ENCODE data around the gene RAB3GAP2.
"Not testable (repeated sequence)": the region's sequence is repeated elsewhere in the genome, so short reads cannot be mapped to it uniquely, and the experiment has no call there.

The RAB3GAP2 gene

GRCh38 chr1:220188538-220188937, 83.7 kb downstream of the RAB3GAP2 start:
- DNase-seq, result no peak

- no peak for DNase-seq
These were observed 85.5 kb downstream of the RAB3GAP2 start for GRCh38 chr1:220186752-220187151.

- DNase-seq, result no peak
These were observed 87.7 kb downstream of the RAB3GAP2 start for GRCh38 chr1:220184506-220184905.

GRCh38 chr1:220182656-220183055, 89.6 kb downstream of the RAB3GAP2 start:
- DNase-seq, result no peak

- no peak for DNase-seq
These were observed 90.1 kb downstream of the RAB3GAP2 start for GRCh38 chr1:220182111-220182510.

GRCh38 chr1:220176540-220176939, 95.7 kb downstream of the RAB3GAP2 start:
- DNase-seq, result no peak

- DNase-seq, result no peak
These were observed 101.3 kb downstream of the RAB3GAP2 start for GRCh38 chr1:220170836-220171526.

GRCh38 chr1:220169887-220170286, 102.4 kb downstream of the RAB3GAP2 start:
- DNase-seq, result not testable (repeated sequence)

GRCh38 chr1:220166853-220167252, 105.4 kb downstream of the RAB3GAP2 start:
- no peak for DNase-seq

- DNase-seq, result no peak
These were observed 107.7 kb downstream of the RAB3GAP2 start for GRCh38 chr1:220164517-220164916.

- DNase-seq, result no peak
These were observed 108.1 kb downstream of the RAB3GAP2 start for GRCh38 chr1:220164116-220164515.

- no peak for DNase-seq
These were observed 112.2 kb downstream of the RAB3GAP2 start for GRCh38 chr1:220160027-220160426.

- no peak for DNase-seq
These were observed 113.2 kb downstream of the RAB3GAP2 start for GRCh38 chr1:220159041-220159440.

- DNase-seq, result not testable (repeated sequence)
These were observed 113.7 kb downstream of the RAB3GAP2 start for GRCh38 chr1:220158530-220158929.

- DNase-seq, result no peak
These were observed 114.5 kb downstream of the RAB3GAP2 start for GRCh38 chr1:220157738-220158137.

- no peak for DNase-seq
These were observed 115.6 kb downstream of the RAB3GAP2 start for GRCh38 chr1:220156620-220157146.

- DNase-seq, result no peak
These were observed 119.1 kb downstream of the RAB3GAP2 start for GRCh38 chr1:220153147-220153546.

GRCh38 chr1:220151454-220151853, 120.8 kb downstream of the RAB3GAP2 start:
- no peak for DNase-seq

- no peak for DNase-seq
These were observed 122.5 kb downstream of the RAB3GAP2 start for GRCh38 chr1:220149742-220150141.

GRCh38 chr1:220144051-220144450, 128.2 kb downstream of the RAB3GAP2 start:
- DNase-seq, result no peak

- DNase-seq, result no peak
These were observed 132.3 kb downstream of the RAB3GAP2 start for GRCh38 chr1:220139966-220140365.

GRCh38 chr1:220137019-220137786, 135.1 kb downstream of the RAB3GAP2 start:
- DNase-seq, result peak; percentile 56

- DNase-seq, result no peak
These were observed 136.5 kb downstream of the RAB3GAP2 start for GRCh38 chr1:220135755-220136154.
